Keratinocyte (primary cell): ENCODE measurements around the gene KDM2A. TPM values are rescaled to one million over a fixed set of nuclear protein-coding genes. Genes with fewer than 3 reads are reported as not detected.

Experiments used
- DNase-seq: peaks from one replicate; pipeline ENCODE4 v3.0.0-alpha.2; 2011; ENCODE audit warnings: low read depth, missing footprints, low spot score
- FAIRE-seq: peaks from 2 replicates; lab custom pipeline; 2011; peaks lifted over from hg19 to GRCh38; lab: Jason Lieb, UNC
- H2AFZ ChIP-seq: 2 replicates; pipeline ENCODE4 v1.6.0; 2012; ENCODE audit warnings: low read length, control low read depth, inconsistent platforms; ENCODE audit not compliant: control insufficient read depth
- H3K27ac ChIP-seq: 2 replicates; pipeline ENCODE4 v1.5.1; 2011; ENCODE audit warnings: low read length; ENCODE audit not compliant: control insufficient read depth, insufficient read depth
- H3K27me3 ChIP-seq: 3 replicates; pipeline ENCODE4 v1.6.0; 2011; ENCODE audit warnings: low read length; ENCODE audit not compliant: control insufficient read depth, insufficient read depth; ENCODE audit errors: extremely low read depth
- H3K36me3 ChIP-seq, 2 experiments: 2 replicates in 1 of 2; 3 replicates in 1 of 2; pipeline ENCODE4 v1.5.1; 2011; ENCODE audit warnings: low read length in 2 of 2, mild to moderate bottlenecking in 1 of 2; ENCODE audit not compliant: control insufficient read depth in 2 of 2, insufficient read depth in 2 of 2; ENCODE audit errors: extremely low read depth in 1 of 2
- H3K4me1 ChIP-seq: 3 replicates; pipeline ENCODE4 v1.5.1; 2011; ENCODE audit warnings: low read length; ENCODE audit not compliant: control insufficient read depth, insufficient read depth; ENCODE audit errors: extremely low read depth
- H3K4me2 ChIP-seq: 3 replicates; pipeline ENCODE4 v1.6.0; 2011; ENCODE audit warnings: low read depth, low read length; ENCODE audit not compliant: control insufficient read depth, insufficient read depth; ENCODE audit errors: extremely low read depth
- H3K4me3 ChIP-seq, 3 experiments: fragments of 200-600 bp in 1 of 3; sonication (generic) in 1 of 3; 2 replicates in 2 of 3; 3 replicates in 1 of 3; pipeline ENCODE4 v1.5.1; 2011 to 2016; ENCODE audit warnings: low read length in 3 of 3, mild to moderate bottlenecking in 3 of 3, control low read depth in 2 of 3, inconsistent platforms in 1 of 3, low read depth in 1 of 3, mixed read lengths in 1 of 3, mixed run types in 1 of 3, moderate library complexity in 1 of 3; ENCODE audit not compliant: control insufficient read depth in 2 of 3, insufficient read depth in 2 of 3; ENCODE audit errors: extremely low read depth in 1 of 3
- H3K79me2 ChIP-seq: 2 replicates; pipeline ENCODE4 v1.6.0; 2012; ENCODE audit warnings: low read length; ENCODE audit not compliant: control insufficient read depth, insufficient read depth
- H3K9ac ChIP-seq: 3 replicates; pipeline ENCODE4 v1.6.0; 2011; ENCODE audit warnings: low read length; ENCODE audit not compliant: control insufficient read depth, insufficient read depth; ENCODE audit errors: extremely low read depth
- H3K9me1 ChIP-seq: 3 replicates; pipeline ENCODE4 v1.6.0; 2011; ENCODE audit warnings: low read length; ENCODE audit not compliant: control insufficient read depth, insufficient read depth; ENCODE audit errors: extremely low read depth
- H3K9me3 ChIP-seq: 2 replicates; pipeline ENCODE4 v1.5.1; 2012; ENCODE audit warnings: low read depth, low read length; ENCODE audit not compliant: control insufficient read depth
- H4K20me1 ChIP-seq: 3 replicates; pipeline ENCODE4 v1.6.0; 2011; ENCODE audit warnings: low read length; ENCODE audit not compliant: control insufficient read depth, insufficient read depth; ENCODE audit errors: extremely low read depth
- CTCF ChIP-seq, 3 experiments: IDR thresholded peaks in 1 of 3; conservative IDR thresholded peaks in 1 of 3; optimal IDR thresholded peaks in 1 of 3; 2 replicates in 2 of 3; 3 replicates in 1 of 3; pipeline versions ENCODE3 to v1.5.1; 2011; ENCODE audit warnings: low read length in 3 of 3, mild to moderate bottlenecking in 3 of 3, moderate library complexity in 2 of 3, control low read depth in 1 of 3, inconsistent platforms in 1 of 3; ENCODE audit not compliant: insufficient read depth in 2 of 3; ENCODE audit errors: extremely low read depth in 1 of 3
- EZH2 ChIP-seq: IDR thresholded peaks from one replicate; pipeline ENCODE4 v1.6.1; 2012; ENCODE audit warnings: inconsistent platforms, mild to moderate bottlenecking, low read length, moderate library complexity
- dilution Hi-C: fragments of 300-500 bp; cut with MboI; formaldehyde crosslinking; loops from one replicate; pipeline ENCODE4 v1.7.0; 2020; ENCODE audit warnings: low sequenced_read_pairs; ENCODE audit not compliant: extremely low pct_ligation_motif_present
- polyA plus RNA-seq, 5 experiments: library from polyadenylated mRNA; depleted of rRNA in 3 of 5; stranded (reverse) in 3 of 5; stranded (forward) in 1 of 5; unstranded in 1 of 5; fragments of >200 nt; gene quantifications; 1 replicate in 1 of 5; 2 replicates in 3 of 5; 3 replicates in 1 of 5; pipeline versions ENCODE4 v1.2.1 to v1.2.3, GENCODE V29; 2011 to 2012; ENCODE audit warnings: missing spikeins in 2 of 5, low read depth in 1 of 5, low replicate concordance in 1 of 5

KDM2A gene
- polyA plus RNA-seq, 1 donor (not counting 4 experiments of a cell fraction or from before 2014, with no cell fraction given): 29.9 TPM

GRCh38 chr11:67199751-67200150, 80.7 kb downstream of the KDM2A start:
- no peak overlapping the region for H3K4me2 ChIP-seq
- no peaks in the 10 kb centered on the region for H3K4me1 ChIP-seq
- no peak overlapping the region for H3K4me3 ChIP-seq
- no peaks in the 10 kb centered on the region for H3K9me1 ChIP-seq
- FAIRE-seq (no peak), DNase-seq (no peak)
- dilution Hi-C loops: no loop called here
- no peak overlapping the region for H2AFZ ChIP-seq
- H3K9ac ChIP-seq: no peak overlapping the region
- H3K27me3 ChIP-seq: no peaks in the 10 kb centered on the region
- H3K36me3 ChIP-seq: peaks cover 8 to 9% of the 10 kb centered on the region in 2 experiments
- H3K9me3 ChIP-seq: no peaks in the 10 kb centered on the region
- H3K27ac ChIP-seq: no peak overlapping the region
- H4K20me1 ChIP-seq: no peaks in the 10 kb centered on the region
- no peaks in the 10 kb centered on the region for H3K79me2 ChIP-seq
- no peak for TF ChIP-seq CTCF (optimal IDR thresholded peaks at IDR 0.05 in 1 of 3, IDR thresholded peaks at IDR 0.05 in 1 of 3, conservative IDR thresholded peaks at IDR 0.05 in 1 of 3; ENCODE audit: extremely low read depth in 1 of 3, insufficient read depth in 2 of 3, low read length in 3 of 3)
- TF ChIP-seq EZH2: no peak

GRCh38 chr11:67202028-67202427, 83.0 kb downstream of the KDM2A start:
- FAIRE-seq (no peak), DNase-seq (no peak)
- no peaks in the 10 kb centered on the region for H3K79me2 ChIP-seq
- no peaks in the 10 kb centered on the region for H3K9me1 ChIP-seq
- H3K36me3 ChIP-seq: peaks cover 4% of the 10 kb centered on the region in 2 experiments
- H2AFZ ChIP-seq: no peak overlapping the region
- H4K20me1 ChIP-seq: no peaks in the 10 kb centered on the region
- H3K4me3 ChIP-seq: no peak overlapping the region
- dilution Hi-C loops: no loop called here
- no peaks in the 10 kb centered on the region for H3K27me3 ChIP-seq
- no peak overlapping the region for H3K4me2 ChIP-seq
- H3K9ac ChIP-seq: no peak overlapping the region
- H3K4me1 ChIP-seq: no peaks in the 10 kb centered on the region
- H3K9me3 ChIP-seq: no peaks in the 10 kb centered on the region
- no peak overlapping the region for H3K27ac ChIP-seq
- no peak for TF ChIP-seq CTCF (optimal IDR thresholded peaks at IDR 0.05 in 1 of 3, IDR thresholded peaks at IDR 0.05 in 1 of 3, conservative IDR thresholded peaks at IDR 0.05 in 1 of 3; ENCODE audit: extremely low read depth in 1 of 3, insufficient read depth in 2 of 3, low read length in 3 of 3)
- TF ChIP-seq EZH2: no peak
